Lung (tissue), 12 donors: ENCODE results near the gene FAM53A. TPM values are rescaled to one million over a fixed set of nuclear protein-coding genes. Genes with fewer than 3 reads are reported as not detected.

ENCODE experiments used
- ATAC-seq: fragments of 200-7000 bp; cut with Tn5 transposase; one replicate; pipeline ENCODE4 v1.9.1; 2020; ENCODE audit warnings: moderate number of reproducible peaks; ENCODE audit not compliant: insufficient read depth, low FRiP score
- DNase-seq, 3 donors: peaks; one replicate each; pipeline ENCODE4 v3.0.0-alpha.2; 2013 to 2017
- H3K27ac ChIP-seq, 2 donors: one replicate each; pipeline ENCODE4 v1.5.1; 2013; ENCODE audit warnings: mild to moderate bottlenecking in 2 of 2, moderate library complexity in 2 of 2, control low read depth in 1 of 2, inconsistent platforms in 1 of 2, low read depth in 1 of 2, low read length in 1 of 2
- H3K27me3 ChIP-seq, 3 donors: one replicate each; pipeline ENCODE4 v1.5.1; 2013; ENCODE audit warnings: low read length in 2 of 3; ENCODE audit not compliant: control insufficient read depth in 3 of 3, insufficient read depth in 3 of 3
- H3K36me3 ChIP-seq, 4 donors: one replicate each; pipeline ENCODE4 v1.5.1; 2013; ENCODE audit warnings: low read length in 4 of 4, mild to moderate bottlenecking in 1 of 4, moderate library complexity in 1 of 4; ENCODE audit not compliant: control insufficient read depth in 4 of 4, insufficient read depth in 4 of 4
- H3K4me1 ChIP-seq, 5 donors: one replicate each; pipeline ENCODE4 v1.5.1; 2013; ENCODE audit warnings: low read length in 5 of 5, mild to moderate bottlenecking in 2 of 5, moderate library complexity in 1 of 5; ENCODE audit not compliant: control insufficient read depth in 5 of 5, insufficient read depth in 5 of 5
- H3K4me3 ChIP-seq: one replicate; pipeline ENCODE4 v1.5.1; 2013; ENCODE audit warnings: mild to moderate bottlenecking, control low read depth, moderate library complexity
- H3K9ac ChIP-seq, 2 donors: one replicate each; pipeline ENCODE4 v1.5.1; 2013; ENCODE audit warnings: low read length in 2 of 2, control low read depth in 1 of 2; ENCODE audit not compliant: insufficient read depth in 1 of 2
- H3K9me3 ChIP-seq, 4 donors: one replicate each; pipeline ENCODE4 v1.5.1; 2013; ENCODE audit warnings: low read length in 3 of 4, mild to moderate bottlenecking in 1 of 4, moderate library complexity in 1 of 4; ENCODE audit not compliant: control insufficient read depth in 4 of 4, insufficient read depth in 3 of 4
- WGBS, 2 donors: extraction: QIAGEN DNeasy Blood & Tissue Kit; methylation state at CpG; one replicate each; pipeline ENCODE4 v1.1.7; 2013; 5-methylcytosine and 5-hydroxymethylcytosine counted together
- polyA plus RNA-seq, 2 donors: library from polyadenylated mRNA; stranded (reverse); fragments of 200-250 nt; gene quantifications; one replicate each; pipeline ENCODE4 v1.2.1, GENCODE V29; 2013
- total RNA-seq, 2 donors: library from RNA; depleted of rRNA in 1 of 2; stranded (reverse); fragments of >200 nt in 1 of 2; gene quantifications; one replicate each; pipeline ENCODE4 v1.2.1, GENCODE V29; 2014 to 2021
- TF ChIP-seq, protein P1 (sequence below): IDR thresholded peaks from 2 replicates; pipeline ENCODE4 v1.5.1; 2012; ENCODE audit warnings: mild to moderate bottlenecking; ENCODE audit errors: control extremely low read depth, extremely low read depth
- donor health status: control.
- donor health status: control.
- donor health status: Bipolar disorder and iron deficiency.
- donor health status: healthy.
- donor health status: DM: yes; HTN: yes; CAD: no.

The FAM53A gene
- total and polyA plus RNA-seq, 4 donors = 1.4 to 2.8 (median 2.2) TPM

DNA sequence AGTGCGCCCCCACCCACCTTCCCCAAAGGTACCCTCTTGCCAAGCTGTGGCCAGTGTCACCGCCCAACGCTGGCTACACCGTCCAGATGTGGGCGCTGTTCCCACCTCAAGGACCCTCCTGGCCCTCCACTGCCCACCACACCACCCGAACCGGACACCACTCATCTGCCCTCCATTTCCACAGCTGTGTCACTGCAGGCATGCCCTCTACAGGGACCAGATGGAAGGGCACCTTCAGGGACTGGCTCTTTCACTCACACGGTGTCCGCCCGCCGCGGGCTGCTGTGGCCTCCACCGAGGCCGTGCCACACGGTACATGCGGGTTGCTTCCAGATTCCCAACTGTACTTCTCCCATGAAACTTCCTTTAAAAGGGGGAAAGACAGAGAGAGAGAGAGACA lies 87.7 kb downstream of the FAM53A start:
- TF ChIP-seq, protein P1, sequence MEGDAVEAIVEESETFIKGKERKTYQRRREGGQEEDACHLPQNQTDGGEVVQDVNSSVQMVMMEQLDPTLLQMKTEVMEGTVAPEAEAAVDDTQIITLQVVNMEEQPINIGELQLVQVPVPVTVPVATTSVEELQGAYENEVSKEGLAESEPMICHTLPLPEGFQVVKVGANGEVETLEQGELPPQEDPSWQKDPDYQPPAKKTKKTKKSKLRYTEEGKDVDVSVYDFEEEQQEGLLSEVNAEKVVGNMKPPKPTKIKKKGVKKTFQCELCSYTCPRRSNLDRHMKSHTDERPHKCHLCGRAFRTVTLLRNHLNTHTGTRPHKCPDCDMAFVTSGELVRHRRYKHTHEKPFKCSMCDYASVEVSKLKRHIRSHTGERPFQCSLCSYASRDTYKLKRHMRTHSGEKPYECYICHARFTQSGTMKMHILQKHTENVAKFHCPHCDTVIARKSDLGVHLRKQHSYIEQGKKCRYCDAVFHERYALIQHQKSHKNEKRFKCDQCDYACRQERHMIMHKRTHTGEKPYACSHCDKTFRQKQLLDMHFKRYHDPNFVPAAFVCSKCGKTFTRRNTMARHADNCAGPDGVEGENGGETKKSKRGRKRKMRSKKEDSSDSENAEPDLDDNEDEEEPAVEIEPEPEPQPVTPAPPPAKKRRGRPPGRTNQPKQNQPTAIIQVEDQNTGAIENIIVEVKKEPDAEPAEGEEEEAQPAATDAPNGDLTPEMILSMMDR = no peak
- Histone ChIP-seq H3K4me1 (no peaks in the 10 kb centered on the region), H3K27me3 (peaks cover 0 to 9% (median 0%) of the 10 kb centered on the region in 3 donors), H3K27ac (no peak overlapping the region), H3K9me3 (peaks cover 0 to 3% (median 2%) of the 10 kb centered on the region in 4 donors), H3K36me3 (no peaks in the 10 kb centered on the region), H3K4me3 (no peak overlapping the region), H3K9ac (no peak overlapping the region)
- ATAC-seq (no peak), DNase-seq (no peak)
- WGBS, 2 donors = 89 to 94% methylated on average over 16 of the region's 16 CpGs

GRCh38 chr4:1595789-1596325 lies 88.3 kb downstream of the FAM53A start:
- no peak for DNase-seq

GRCh38 chr4:1594871-1595788 lies 89.0 kb downstream of the FAM53A start:
- TF ChIP-seq, protein P1 = no peak
- Histone ChIP-seq H3K9ac (no peak overlapping the region), H3K36me3 (no peaks in the 10 kb centered on the region), H3K9me3 (peaks cover 0 to 9% (median 7%) of the 10 kb centered on the region in 4 donors), H3K4me3 (no peak overlapping the region), H3K4me1 (no peaks in the 10 kb centered on the region), H3K27ac (no peak overlapping the region), H3K27me3 (peaks cover 0 to 9% (median 0%) of the 10 kb centered on the region in 3 donors)
- ATAC-seq = no peak
- whole genome bisulfite sequencing, 2 donors = 71 to 81% methylated on average over 24 of the region's 24 CpGs
- DNase-seq = no peak

More at GRCh38 chr4:1595789-1596325, 88.3 kb downstream of the FAM53A start:
- no peak overlapping the region for H3K4me3 ChIP-seq
- H3K27ac ChIP-seq = no peak overlapping the region
- WGBS, 2 donors = 91 to 95% methylated on average over 10 of the region's 10 CpGs
- H3K27me3 ChIP-seq = peaks cover 0 to 9% (median 0%) of the 10 kb centered on the region in 3 donors
- ATAC-seq = no peak
- TF ChIP-seq, protein P1 = no peak
- peaks cover 0 to 8% (median 6%) of the 10 kb centered on the region in 4 donors for H3K9me3 ChIP-seq
- no peaks in the 10 kb centered on the region for H3K4me1 ChIP-seq
- no peak overlapping the region for H3K9ac ChIP-seq
- H3K36me3 ChIP-seq = no peaks in the 10 kb centered on the region
